Activated naive CD8-positive, alpha-beta T cell treated with anti-CD3 and anti-CD28 coated beads, Interleukin-2, amount 50 U/mL, for 24 hours (primary cell): ENCODE measurements around the gene DZIP1L.

ENCODE experiments used
- ATAC-seq: fragments of 150-1000 bp; cut with Tn5 transposase; one replicate; pipeline ENCODE4 v1.10.0; 2021
- DNase-seq: peaks from one replicate; pipeline ENCODE4 v3.0.0; 2021
- H3K27ac Mint-ChIP-seq: one replicate; pipeline ENCODE4 v1.8.0; 2021; ENCODE audit warnings: mild to moderate bottlenecking, mixed read lengths
- H3K27me3 Mint-ChIP-seq: one replicate; pipeline ENCODE4 v1.8.0; 2021; ENCODE audit warnings: mixed read lengths
- H3K36me3 Mint-ChIP-seq: one replicate; pipeline ENCODE4 v1.8.0; 2021; ENCODE audit warnings: low read depth, mixed read lengths
- H3K4me1 Mint-ChIP-seq: one replicate; pipeline ENCODE4 v1.8.0; 2021; ENCODE audit warnings: mixed read lengths
- H3K4me3 Mint-ChIP-seq: one replicate; pipeline ENCODE4 v1.8.0; 2021; ENCODE audit warnings: mild to moderate bottlenecking, moderate library complexity, mixed read lengths
- H3K9me3 Mint-ChIP-seq: one replicate; pipeline ENCODE4 v1.8.0; 2021; ENCODE audit warnings: mixed read lengths

The DZIP1L gene

GRCh38 chr3:138066972-138067371, 48.4 kb downstream of the DZIP1L start:
- H3K27me3 Mint-ChIP-seq = peaks cover 21% of the 10 kb centered on the region
- H3K36me3 Mint-ChIP-seq = no peaks in the 10 kb centered on the region
- H3K4me3 Mint-ChIP-seq = no peak overlapping the region
- H3K9me3 Mint-ChIP-seq = no peaks in the 10 kb centered on the region
- ATAC-seq (no peak), DNase-seq (no peak)
- H3K4me1 Mint-ChIP-seq = peaks cover 20% of the 10 kb centered on the region
- peak overlapping the region; percentile 91 for H3K27ac Mint-ChIP-seq

- peak overlapping the region; percentile 91 for H3K27ac Mint-ChIP-seq
- no peaks in the 10 kb centered on the region for H3K36me3 Mint-ChIP-seq
These were observed 49.0 kb downstream of the DZIP1L start for GRCh38 chr3:138066383-138066782.

GRCh38 chr3:138065949-138066348, 49.5 kb downstream of the DZIP1L start:
- ATAC-seq = peak; percentile 77
- Mint-ChIP-seq H3K4me1 (peaks cover 25% of the 10 kb centered on the region), H3K4me3 (peak overlapping the region; percentile 28), H3K9me3 (no peaks in the 10 kb centered on the region), H3K27me3 (peaks cover 16% of the 10 kb centered on the region), H3K27ac (peak overlapping the region; percentile 91), H3K36me3 (no peaks in the 10 kb centered on the region)
- DNase-seq = no peak

More at GRCh38 chr3:138066383-138066782, 49.0 kb downstream of the DZIP1L start:
- peaks cover 18% of the 10 kb centered on the region for H3K27me3 Mint-ChIP-seq
- H3K9me3 Mint-ChIP-seq = no peaks in the 10 kb centered on the region
- ATAC-seq (peak; percentile 93), DNase-seq (peak; percentile 46)
- H3K4me1 Mint-ChIP-seq = peaks cover 21% of the 10 kb centered on the region
- peak overlapping the region; percentile 28 for H3K4me3 Mint-ChIP-seq

- no peak overlapping the region for H3K4me3 Mint-ChIP-seq
- no peak for ATAC-seq
These were observed 52.0 kb downstream of the DZIP1L start for GRCh38 chr3:138063416-138063815.

GRCh38 chr3:138062626-138063025, 52.8 kb downstream of the DZIP1L start:
- DNase-seq = no peak
- Mint-ChIP-seq H3K9me3 (no peaks in the 10 kb centered on the region), H3K27ac (no peak overlapping the region), H3K36me3 (no peaks in the 10 kb centered on the region), H3K4me3 (no peak overlapping the region), H3K4me1 (peaks cover 27% of the 10 kb centered on the region), H3K27me3 (peaks cover 9% of the 10 kb centered on the region)
- no peak for ATAC-seq

More at GRCh38 chr3:138063416-138063815, 52.0 kb downstream of the DZIP1L start:
- DNase-seq = no peak
- H3K4me1 Mint-ChIP-seq = peaks cover 27% of the 10 kb centered on the region
- no peaks in the 10 kb centered on the region for H3K9me3 Mint-ChIP-seq
- peaks cover 7% of the 10 kb centered on the region for H3K27me3 Mint-ChIP-seq
- no peaks in the 10 kb centered on the region for H3K36me3 Mint-ChIP-seq
- no peak overlapping the region for H3K27ac Mint-ChIP-seq

GRCh38 chr3:138062037-138062436, 53.4 kb downstream of the DZIP1L start:
- H3K36me3 Mint-ChIP-seq = no peaks in the 10 kb centered on the region
- ATAC-seq = no peak
- no peak for DNase-seq
- H3K9me3 Mint-ChIP-seq = no peaks in the 10 kb centered on the region
- peaks cover 25% of the 10 kb centered on the region for H3K4me1 Mint-ChIP-seq
- peaks cover 7% of the 10 kb centered on the region for H3K27me3 Mint-ChIP-seq
- no peak overlapping the region for H3K27ac Mint-ChIP-seq
- no peak overlapping the region for H3K4me3 Mint-ChIP-seq

- peaks cover 9% of the 10 kb centered on the region for H3K27me3 Mint-ChIP-seq
- ATAC-seq (no peak), DNase-seq (no peak)
- no peak overlapping the region for H3K4me3 Mint-ChIP-seq
- no peaks in the 10 kb centered on the region for H3K36me3 Mint-ChIP-seq
- peaks cover 13% of the 10 kb centered on the region for H3K4me1 Mint-ChIP-seq
- H3K9me3 Mint-ChIP-seq = no peaks in the 10 kb centered on the region
- H3K27ac Mint-ChIP-seq = no peak overlapping the region
These were observed 54.6 kb downstream of the DZIP1L start for GRCh38 chr3:138060792-138061191.

- no peak overlapping the region for H3K4me3 Mint-ChIP-seq
- H3K9me3 Mint-ChIP-seq = no peaks in the 10 kb centered on the region
- ATAC-seq = no peak
- H3K36me3 Mint-ChIP-seq = no peaks in the 10 kb centered on the region
- no peak for DNase-seq
- H3K4me1 Mint-ChIP-seq = peaks cover 7% of the 10 kb centered on the region
- peaks cover 18% of the 10 kb centered on the region for H3K27me3 Mint-ChIP-seq
- no peak overlapping the region for H3K27ac Mint-ChIP-seq
These were observed 56.1 kb downstream of the DZIP1L start for GRCh38 chr3:138059261-138059660.

GRCh38 chr3:138057384-138057783, 58.0 kb downstream of the DZIP1L start:
- peaks cover 24% of the 10 kb centered on the region for H3K27me3 Mint-ChIP-seq
- DNase-seq = no peak
- no peak for ATAC-seq
- no peaks in the 10 kb centered on the region for H3K36me3 Mint-ChIP-seq
- no peak overlapping the region for H3K4me3 Mint-ChIP-seq
- H3K4me1 Mint-ChIP-seq = peaks cover 7% of the 10 kb centered on the region
- no peak overlapping the region for H3K27ac Mint-ChIP-seq
- H3K9me3 Mint-ChIP-seq = no peaks in the 10 kb centered on the region

GRCh38 chr3:138054057-138054456, 61.4 kb downstream of the DZIP1L start:
- no peak for DNase-seq
- no peaks in the 10 kb centered on the region for H3K4me1 Mint-ChIP-seq
- peaks cover 34% of the 10 kb centered on the region for H3K27me3 Mint-ChIP-seq
- H3K9me3 Mint-ChIP-seq = no peaks in the 10 kb centered on the region
- H3K4me3 Mint-ChIP-seq = no peak overlapping the region
- no peak for ATAC-seq
- no peaks in the 10 kb centered on the region for H3K36me3 Mint-ChIP-seq
- H3K27ac Mint-ChIP-seq = no peak overlapping the region

- no peaks in the 10 kb centered on the region for H3K9me3 Mint-ChIP-seq
- no peaks in the 10 kb centered on the region for H3K4me1 Mint-ChIP-seq
- peaks cover 35% of the 10 kb centered on the region for H3K27me3 Mint-ChIP-seq
- ATAC-seq = no peak
- H3K27ac Mint-ChIP-seq = no peak overlapping the region
- no peak overlapping the region for H3K4me3 Mint-ChIP-seq
- no peaks in the 10 kb centered on the region for H3K36me3 Mint-ChIP-seq
- DNase-seq = peak; percentile 18
These were observed 63.2 kb downstream of the DZIP1L start for GRCh38 chr3:138051947-138052802.

- Mint-ChIP-seq H3K9me3 (no peaks in the 10 kb centered on the region), H3K4me3 (no peak overlapping the region), H3K4me1 (no peaks in the 10 kb centered on the region), H3K27ac (no peak overlapping the region), H3K36me3 (no peaks in the 10 kb centered on the region), H3K27me3 (peaks cover 34% of the 10 kb centered on the region)
- no peak for ATAC-seq
- no peak for DNase-seq
These were observed 66.1 kb downstream of the DZIP1L start for GRCh38 chr3:138049157-138049919.

GRCh38 chr3:138047596-138048158, 67.7 kb downstream of the DZIP1L start:
- Mint-ChIP-seq H3K9me3 (no peaks in the 10 kb centered on the region), H3K4me1 (no peaks in the 10 kb centered on the region), H3K4me3 (no peak overlapping the region), H3K27ac (no peak overlapping the region), H3K27me3 (peaks cover 32% of the 10 kb centered on the region), H3K36me3 (no peaks in the 10 kb centered on the region)
- DNase-seq = no peak
- no peak for ATAC-seq

- Mint-ChIP-seq H3K27me3 (peaks cover 29% of the 10 kb centered on the region), H3K4me1 (no peaks in the 10 kb centered on the region), H3K36me3 (no peaks in the 10 kb centered on the region), H3K4me3 (no peak overlapping the region), H3K9me3 (no peaks in the 10 kb centered on the region), H3K27ac (no peak overlapping the region)
- peak; percentile 24 for ATAC-seq
- no peak for DNase-seq
These were observed 68.5 kb downstream of the DZIP1L start for GRCh38 chr3:138046955-138047354.

- Mint-ChIP-seq H3K4me1 (no peaks in the 10 kb centered on the region), H3K4me3 (no peak overlapping the region), H3K27ac (no peak overlapping the region), H3K36me3 (no peaks in the 10 kb centered on the region), H3K9me3 (no peaks in the 10 kb centered on the region), H3K27me3 (peaks cover 26% of the 10 kb centered on the region)
- DNase-seq (no peak), ATAC-seq (no peak)
These were observed 69.3 kb downstream of the DZIP1L start for GRCh38 chr3:138046085-138046484.
